OCI-LY7 (cell line): Measurements from ENCODE around the gene TMEM169. TPM values are rescaled to one million over a fixed set of nuclear protein-coding genes. Genes with fewer than 3 reads are reported as not detected.

ENCODE experiments used
- BruUV-seq: library from RNA; stranded (reverse); fragments of 400-500 nt; replicated peaks from 2 replicates; lab custom pipeline; 2021; lab: Mats Ljungman, UMichigan
- CTCF ChIA-PET: fragments of 300-600 bp; sonication (Branson Sonifier 250); formaldehyde crosslinking; loops from one replicate; lab custom pipeline; 2022; ENCODE audit warnings: antibody characterized with exemption; ENCODE audit not compliant: unreplicated experiment; lab: Charles Lee
- POLR2A ChIA-PET: fragments of 300-600 bp; sonication (Branson Sonifier 250); formaldehyde crosslinking; loops from one replicate; lab custom pipeline; 2022; ENCODE audit warnings: antibody characterized with exemption; lab: Charles Lee
- DNase-seq: peaks from one replicate; pipeline ENCODE4 v3.0.0-alpha.2; 2015; ENCODE audit warnings: low spot score
- H2AFZ ChIP-seq: fragments of 200-600 bp; sonication (generic), shearing (Covaris generic); 2 replicates; pipeline ENCODE4 v1.6.1; 2014; ENCODE audit warnings: mild to moderate bottlenecking, antibody characterized with exemption, low read length, moderate library complexity
- H3K27ac ChIP-seq: fragments of 200-600 bp; sonication (generic); 2 replicates; pipeline ENCODE4 v1.5.1; 2014; ENCODE audit warnings: mixed run types, low read depth, mild to moderate bottlenecking, moderate library complexity, low read length, inconsistent platforms; ENCODE audit not compliant: poor library complexity, severe bottlenecking
- H3K36me3 ChIP-seq: fragments of 200-600 bp; sonication (generic); 2 replicates; pipeline ENCODE4 v1.6.1; 2014; ENCODE audit warnings: mild to moderate bottlenecking, antibody characterized with exemption, low read length, moderate library complexity, mixed read lengths; ENCODE audit not compliant: insufficient read depth
- H3K4me1 ChIP-seq: fragments of 200-600 bp; sonication (generic); 2 replicates; pipeline ENCODE4 v1.5.1; 2014; ENCODE audit warnings: mild to moderate bottlenecking, low read length; ENCODE audit not compliant: insufficient read depth, poor library complexity, severe bottlenecking
- H3K4me2 ChIP-seq: fragments of 200-600 bp; sonication (generic); 2 replicates; pipeline ENCODE4 v1.6.1; 2014; ENCODE audit warnings: mild to moderate bottlenecking, low read length
- H3K4me3 ChIP-seq: fragments of 200-600 bp; sonication (generic); 2 replicates; pipeline ENCODE4 v1.5.1; 2014; ENCODE audit warnings: mild to moderate bottlenecking, low read depth, low read length; ENCODE audit not compliant: poor library complexity, severe bottlenecking
- H3K79me2 ChIP-seq: fragments of 200-600 bp; sonication (generic); 2 replicates; pipeline ENCODE4 v1.6.1; 2016; ENCODE audit warnings: low read depth, mild to moderate bottlenecking, low read length, moderate library complexity, mixed read lengths; ENCODE audit not compliant: insufficient read depth
- H3K9me2 ChIP-seq: fragments of 200-600 bp; sonication (generic); 2 replicates; pipeline ENCODE4 v1.6.1; 2016; ENCODE audit warnings: mild to moderate bottlenecking, low read length, mixed read lengths; ENCODE audit not compliant: insufficient read depth
- H3K9me3 ChIP-seq: fragments of 200-600 bp; sonication (generic); 2 replicates; pipeline ENCODE4 v1.6.1; 2014; ENCODE audit warnings: mild to moderate bottlenecking, mixed run types, low read length, mixed read lengths
- H4K20me1 ChIP-seq: fragments of 200-600 bp; sonication (generic); 2 replicates; pipeline ENCODE4 v1.6.1; 2014; ENCODE audit warnings: mild to moderate bottlenecking, antibody characterized with exemption, low read length, moderate library complexity, mixed read lengths; ENCODE audit not compliant: insufficient read depth
- CTCF ChIP-seq: fragments of 200-600 bp; sonication (generic); conservative IDR thresholded peaks from 2 replicates; pipeline ENCODE4 v1.5.1; 2014; ENCODE audit warnings: mild to moderate bottlenecking, antibody characterized with exemption, low read length, moderate library complexity, mixed read lengths
- EZH2phosphoT487 ChIP-seq: fragments of 200-600 bp; sonication (generic); IDR thresholded peaks from 2 replicates; pipeline ENCODE4 v1.6.1; 2018; ENCODE audit warnings: low read depth, borderline replicate concordance, mild to moderate bottlenecking, mixed run types, antibody characterized with exemption, low read length, moderate library complexity, mixed read lengths
- intact Hi-C: fragments of 100-400 bp; cut with micrococcal nuclease; formaldehyde crosslinking; loops from one replicate; pipeline ENCODE4 v1.10.0; 2022; ENCODE audit not compliant: unreplicated experiment
- total RNA-seq, 2 experiments: library from RNA; depleted of rRNA in 1 of 2; stranded (reverse); fragments of >200 nt in 1 of 2; shearing (Covaris generic) in 1 of 2; gene quantifications; 2 replicates each; pipeline ENCODE4 v1.2.3, GENCODE V29; 2014 to 2022

TMEM169 gene
- total RNA-seq, 2 experiments from 2014 or later = 0.09 to 0.42 TPM

DNA sequence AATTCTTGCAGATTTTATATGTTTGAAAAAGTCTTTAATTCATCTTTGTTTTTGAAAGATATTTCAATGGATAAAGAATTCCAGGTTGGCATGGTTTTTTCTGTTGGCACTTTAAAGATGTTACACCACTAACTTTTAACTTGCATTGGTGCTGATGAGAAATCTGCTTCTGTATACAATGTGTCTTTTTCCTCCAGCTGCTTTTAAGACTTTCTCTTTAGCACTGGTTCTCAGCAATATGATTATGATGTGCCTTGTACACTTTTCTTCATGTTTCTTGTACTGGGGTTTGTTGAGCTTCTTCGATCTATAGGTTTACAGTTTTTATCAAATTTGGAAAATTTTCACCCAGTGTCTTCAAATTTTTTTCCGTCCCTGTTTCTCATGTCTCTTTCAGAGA is 29.3 kb upstream of the TMEM169 start:
- Histone ChIP-seq H3K9me2 (no peaks in the 10 kb centered on the region), H3K27ac (no peak overlapping the region), H3K9me3 (no peaks in the 10 kb centered on the region), H4K20me1 (no peaks in the 10 kb centered on the region), H3K36me3 (no peaks in the 10 kb centered on the region), H2AFZ (no peak overlapping the region), H3K4me3 (no peak overlapping the region), H3K4me2 (no peak overlapping the region), H3K4me1 (peaks cover 1% of the 10 kb centered on the region), H3K79me2 (no peaks in the 10 kb centered on the region)
- BruUV-seq = no TSS peak
- no peak for DNase-seq
- TF ChIP-seq EZH2phosphoT487 (no peak), CTCF (no peak)
- CTCF ChIA-PET = no interaction called here
- POLR2A ChIA-PET = no interaction called here
- intact Hi-C loops = no loop called here

GRCh38 chr2:216055680-216056079 is 26.0 kb upstream of the TMEM169 start:
- H3K4me1 ChIP-seq = peaks cover 13% of the 10 kb centered on the region
- no peak overlapping the region for H3K4me3 ChIP-seq
- ChIA-PET CTCF (no interaction called here), POLR2A (no interaction called here)
- no peaks in the 10 kb centered on the region for H3K79me2 ChIP-seq
- H3K9me3 ChIP-seq = no peaks in the 10 kb centered on the region
- H4K20me1 ChIP-seq = no peaks in the 10 kb centered on the region
- TF ChIP-seq CTCF = no peak
- no peak for TF ChIP-seq EZH2phosphoT487
- intact Hi-C loops = no loop called here
- H3K36me3 ChIP-seq = no peaks in the 10 kb centered on the region
- H3K9me2 ChIP-seq = no peaks in the 10 kb centered on the region
- no peak overlapping the region for H3K4me2 ChIP-seq
- no TSS peak for BruUV-seq
- H2AFZ ChIP-seq = no peak overlapping the region
- DNase-seq = no peak
- no peak overlapping the region for H3K27ac ChIP-seq

DNA sequence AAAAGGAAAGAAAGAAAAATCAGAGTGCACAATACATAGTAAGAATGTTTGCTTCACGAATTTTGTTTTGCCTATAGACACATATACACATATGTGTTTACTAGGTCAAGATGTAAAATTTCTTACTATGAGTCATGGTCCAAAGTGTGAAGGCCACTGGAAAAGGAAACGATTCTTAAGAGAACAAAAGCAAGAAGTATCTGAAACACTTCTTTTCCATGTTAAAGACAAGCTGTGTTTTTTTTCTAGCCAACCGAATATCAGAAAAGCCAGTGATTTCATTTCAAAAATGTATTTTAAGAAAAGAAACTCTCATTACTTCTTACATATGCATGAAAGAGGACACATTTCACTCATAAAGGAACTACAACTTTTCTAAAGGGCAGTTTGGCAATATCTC is 25.0 kb upstream of the TMEM169 start:
- POLR2A ChIA-PET = interaction anchor here (0.7 kb wide), 3 partner anchors 22 to 166 kb away, joined by 4 to 9 read pairs (median 6); no protein-coding TSS in a partner anchor
- CTCF ChIA-PET = no interaction called here

More for the DNA sequence above, 25.0 kb upstream of the TMEM169 start:
- Histone ChIP-seq H3K4me3 (no peak overlapping the region), H3K27ac (no peak overlapping the region), H4K20me1 (no peaks in the 10 kb centered on the region), H3K79me2 (no peaks in the 10 kb centered on the region), H3K4me2 (no peak overlapping the region), H3K4me1 (peaks cover 13% of the 10 kb centered on the region), H3K9me2 (no peaks in the 10 kb centered on the region), H3K36me3 (no peaks in the 10 kb centered on the region), H2AFZ (no peak overlapping the region; the same call in 1 of the 2 replicates), H3K9me3 (no peaks in the 10 kb centered on the region)
- no peak for TF ChIP-seq EZH2phosphoT487
- TF ChIP-seq CTCF = no peak
- intact Hi-C loops = no loop called here
- BruUV-seq = no TSS peak
- no peak for DNase-seq
